Stimulated activated CD4-positive, alpha-beta T cell treated with anti-CD3 and anti-CD28 coated beads, Interleukin-15, amount 100 ng/mL, for 24 hours (primary cell): ENCODE measurements around the gene ARHGAP28.

Experiments
- DNase-seq: peaks from one replicate; pipeline ENCODE4 v3.0.0-alpha.2; 2020

ARHGAP28 gene

DNA sequence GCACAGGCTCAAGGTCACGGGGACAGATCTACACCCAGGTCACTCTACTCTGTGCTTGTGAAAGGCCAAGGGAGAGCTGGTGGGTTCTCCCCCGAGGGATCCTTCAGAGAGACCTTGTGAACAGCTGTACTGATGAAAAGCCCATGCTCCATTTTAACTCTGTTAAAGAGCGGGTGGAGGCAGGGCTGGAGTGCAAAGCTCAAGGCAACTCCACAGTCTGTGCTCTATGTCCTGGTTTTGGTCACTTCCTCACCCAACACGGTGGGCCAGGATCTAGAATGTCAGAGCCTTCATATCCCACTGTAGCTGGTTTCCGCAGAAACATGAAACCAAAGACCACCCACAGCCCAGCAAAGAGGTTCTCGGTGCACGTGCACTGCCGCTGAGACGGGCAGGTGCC, 210.9 kb downstream of the ARHGAP28 start:
- no peak for DNase-seq

DNA sequence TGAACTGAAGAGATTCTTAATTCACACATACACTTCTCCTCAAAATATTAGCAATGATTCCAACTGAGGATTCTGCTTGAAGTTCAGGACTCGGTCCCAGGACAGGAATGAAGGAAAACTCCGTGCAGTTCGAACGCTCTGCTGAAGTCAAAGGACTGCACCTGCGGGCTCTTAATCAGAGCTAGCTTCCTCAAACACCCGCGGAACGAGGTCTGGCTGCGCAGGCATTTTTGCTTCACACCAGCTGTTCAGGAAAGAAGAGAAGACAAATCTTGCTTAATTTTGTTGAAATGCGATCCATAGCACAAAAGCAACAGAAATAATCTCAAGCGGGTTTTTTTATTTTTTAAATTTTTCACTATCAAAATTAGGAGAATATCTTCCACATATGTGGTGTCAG, 212.5 kb downstream of the ARHGAP28 start:
- DNase-seq: no peak

DNA sequence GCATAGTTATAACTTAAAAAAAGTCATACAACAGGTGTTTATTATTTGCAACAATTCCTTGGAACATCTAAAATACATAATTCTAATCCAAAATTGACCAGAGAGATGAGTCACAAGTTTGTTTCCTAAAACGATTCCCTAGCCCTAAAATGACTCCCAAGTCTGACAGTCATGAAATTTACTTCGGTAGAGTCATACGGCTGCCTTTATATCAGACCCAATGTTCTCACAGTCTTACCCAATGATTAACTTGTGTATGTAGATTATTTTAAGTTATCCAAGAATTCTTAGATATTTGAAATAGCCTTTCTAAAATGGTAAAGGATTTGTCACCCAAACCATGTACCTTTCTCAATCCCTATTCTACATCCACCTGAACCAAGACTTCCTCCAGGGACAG, 213.2 kb downstream of the ARHGAP28 start:
- DNase-seq: no peak

DNA sequence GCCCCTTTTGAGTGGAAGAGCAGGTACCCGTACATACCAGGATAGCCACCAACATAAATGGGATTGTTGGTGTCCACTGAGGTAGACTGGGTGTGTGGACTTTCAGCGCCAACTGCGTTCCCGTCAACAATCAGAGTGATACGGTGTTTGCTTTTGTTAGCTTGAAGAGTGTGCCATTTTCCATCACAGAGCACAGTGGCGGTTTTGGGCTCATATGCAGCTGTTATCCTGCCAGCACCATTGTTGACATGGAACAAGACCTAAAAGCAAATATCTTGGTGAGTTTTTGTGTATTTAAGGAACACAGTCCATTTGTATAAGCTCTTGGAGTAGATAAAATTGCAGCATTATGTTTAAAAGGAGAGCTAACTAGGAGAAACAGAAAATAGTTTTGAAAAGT, 213.6 kb downstream of the ARHGAP28 start:
- DNase-seq: no peak

DNA sequence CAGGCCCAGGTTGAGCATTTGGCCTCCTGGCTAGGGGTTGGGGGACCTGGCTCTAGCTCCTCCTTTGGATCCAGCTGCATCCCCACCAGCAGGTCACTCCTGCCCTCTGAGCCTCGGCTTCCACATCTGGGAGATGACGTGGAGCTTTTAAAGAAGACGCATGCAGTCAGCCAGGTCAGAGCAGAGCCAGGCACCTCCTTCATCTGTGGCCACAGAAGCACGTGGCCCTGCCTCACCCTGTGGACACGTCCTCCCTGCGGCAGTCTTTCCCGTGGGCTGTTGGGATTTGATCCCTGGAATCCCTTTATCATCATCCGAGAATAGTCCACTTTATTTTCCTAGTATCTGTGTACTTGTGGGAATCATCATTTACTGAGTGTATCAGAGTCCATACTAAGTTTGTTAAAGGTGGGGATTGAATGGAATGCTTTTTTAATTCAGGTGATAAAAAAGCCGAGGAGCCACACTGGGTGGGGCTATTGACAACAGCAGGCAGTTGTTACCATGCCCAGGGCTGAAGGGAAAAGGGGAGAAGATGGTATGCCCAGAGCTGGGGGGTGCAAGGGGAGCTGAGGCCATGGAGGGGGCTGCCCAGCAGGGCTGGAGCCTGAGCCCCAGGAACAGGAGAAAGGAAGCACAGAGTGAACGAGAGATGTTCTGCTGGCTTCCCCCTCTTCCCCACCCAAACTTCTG, 218.0 kb downstream of the ARHGAP28 start:
- DNase-seq: no peak

DNA sequence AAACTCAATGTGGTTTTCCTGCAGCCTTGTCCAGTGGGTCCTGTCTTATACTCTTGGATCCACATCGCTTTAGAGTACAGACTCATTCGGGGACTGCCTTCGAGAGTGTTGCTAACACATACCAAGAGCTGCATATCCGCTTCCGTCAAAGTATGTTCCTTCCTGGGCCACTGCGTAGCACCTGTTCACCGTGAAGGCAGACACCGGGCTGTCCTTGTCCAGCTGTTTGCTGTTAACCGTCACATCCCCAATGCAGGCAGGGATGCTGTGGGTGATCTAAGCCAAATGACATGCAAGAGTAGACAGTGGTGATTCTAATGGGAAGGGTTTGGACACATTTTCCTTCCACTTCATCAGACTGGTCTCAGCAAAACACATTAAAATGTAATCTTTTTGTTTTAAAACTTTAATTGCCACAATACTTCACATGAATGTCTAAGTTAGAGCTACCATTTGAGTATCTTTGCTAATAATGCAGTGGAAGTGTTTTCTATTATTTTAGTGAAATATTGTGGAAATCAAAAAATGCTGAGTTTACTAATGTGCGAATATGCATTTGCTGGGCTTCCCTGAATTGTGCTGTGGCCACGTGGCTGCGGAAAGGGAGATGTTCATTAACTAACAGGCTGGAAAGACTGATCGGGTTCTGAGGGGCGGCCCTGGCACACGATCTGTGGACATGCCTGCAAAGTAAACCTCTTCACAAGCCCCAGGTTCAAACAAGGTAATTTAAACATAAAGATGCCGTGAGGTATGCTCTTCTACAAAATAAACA, 219.0 kb downstream of the ARHGAP28 start:
- DNase-seq: no peak

DNA sequence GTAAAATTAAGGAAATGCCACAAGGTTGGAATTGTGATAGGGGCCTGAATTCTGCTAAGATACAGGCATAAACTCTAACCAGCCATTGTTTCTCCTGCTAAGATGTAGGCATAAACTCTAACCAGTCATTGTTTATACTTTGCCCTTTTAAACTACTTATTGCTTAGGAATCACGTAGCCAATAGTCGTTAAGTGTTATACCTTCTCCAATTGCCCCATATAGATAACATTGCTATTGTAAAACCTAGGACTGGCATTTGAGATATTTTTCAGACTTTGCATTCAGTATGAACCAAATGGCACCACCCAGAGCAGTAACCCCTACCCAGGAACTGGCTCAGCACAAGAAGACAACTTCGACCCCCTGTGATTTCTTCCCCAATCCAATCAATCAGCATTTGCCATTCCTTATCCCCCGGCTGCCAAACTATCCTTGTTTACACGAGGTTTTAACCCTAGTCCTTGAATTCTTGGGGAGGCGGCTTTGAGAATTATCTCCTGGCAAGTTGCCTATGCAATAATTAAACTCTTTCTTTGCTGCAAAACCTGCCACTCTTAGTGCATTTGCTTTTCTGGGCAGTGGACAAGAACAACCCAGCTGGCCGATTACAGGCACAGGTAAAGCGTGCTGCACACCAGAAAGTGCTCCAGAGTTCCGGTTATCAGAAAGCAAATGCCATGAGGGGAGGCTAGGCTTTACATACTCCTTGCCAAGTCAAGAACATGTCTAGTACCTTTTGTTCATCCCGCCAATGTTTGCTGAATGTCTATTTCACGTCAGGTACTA, 220.5 kb downstream of the ARHGAP28 start:
- DNase-seq: no peak

DNA sequence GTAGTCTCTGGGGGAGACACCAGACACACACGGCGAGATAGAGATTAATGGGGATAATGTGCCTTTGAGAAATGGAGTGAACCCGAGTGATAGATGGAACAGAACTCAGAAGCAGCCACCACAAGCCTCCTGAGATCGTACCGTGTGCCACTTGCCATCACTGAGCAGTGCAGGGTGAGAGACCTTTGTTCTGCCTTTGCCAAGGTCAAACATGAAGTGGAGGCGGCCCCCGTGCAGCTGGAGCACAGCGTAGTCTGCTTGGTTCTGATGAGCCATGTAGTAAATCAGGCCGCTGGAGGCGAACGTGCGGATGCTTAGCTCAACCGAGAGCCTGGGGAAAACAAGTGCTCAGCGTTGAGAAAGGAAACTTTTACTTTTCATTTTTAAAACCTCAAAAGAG, 221.1 kb downstream of the ARHGAP28 start:
- no peak for DNase-seq

DNA sequence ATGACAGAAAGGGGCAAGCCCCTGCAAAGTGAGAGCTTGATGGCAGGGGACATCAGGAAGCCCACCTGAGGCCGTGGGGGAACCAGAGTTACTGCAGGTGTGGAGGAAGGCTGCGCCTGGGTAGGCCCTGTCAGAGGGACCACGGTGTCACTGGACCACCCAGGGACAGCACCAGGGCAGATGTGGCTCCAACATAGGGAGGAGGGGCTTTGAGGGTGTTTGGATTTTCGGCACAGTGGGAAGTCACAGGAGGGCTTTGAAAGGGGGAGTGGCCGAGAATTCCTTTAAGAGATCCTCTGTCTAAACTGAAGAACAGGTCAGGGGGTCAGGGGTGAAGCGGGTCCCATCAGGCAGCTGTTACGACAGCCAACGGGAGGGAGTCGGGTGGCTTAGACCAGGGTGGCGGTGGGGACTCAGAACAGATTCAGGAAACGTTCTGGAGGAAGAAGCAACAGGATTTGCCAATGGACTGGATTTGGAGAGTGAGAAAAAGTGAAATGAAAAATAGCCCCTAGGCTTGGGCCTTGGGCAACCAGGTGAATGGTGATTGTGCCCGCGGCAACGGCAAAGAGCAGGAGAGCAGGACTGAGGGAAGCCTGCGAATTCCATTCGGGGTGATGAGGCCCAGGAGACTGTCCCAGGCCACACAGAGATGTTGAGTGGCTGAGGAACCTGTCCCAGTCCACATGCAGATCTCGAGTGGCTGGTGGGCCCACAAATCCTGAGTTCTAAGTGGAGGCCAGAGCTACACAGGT, 222.0 kb downstream of the ARHGAP28 start:
- no peak for DNase-seq

DNA sequence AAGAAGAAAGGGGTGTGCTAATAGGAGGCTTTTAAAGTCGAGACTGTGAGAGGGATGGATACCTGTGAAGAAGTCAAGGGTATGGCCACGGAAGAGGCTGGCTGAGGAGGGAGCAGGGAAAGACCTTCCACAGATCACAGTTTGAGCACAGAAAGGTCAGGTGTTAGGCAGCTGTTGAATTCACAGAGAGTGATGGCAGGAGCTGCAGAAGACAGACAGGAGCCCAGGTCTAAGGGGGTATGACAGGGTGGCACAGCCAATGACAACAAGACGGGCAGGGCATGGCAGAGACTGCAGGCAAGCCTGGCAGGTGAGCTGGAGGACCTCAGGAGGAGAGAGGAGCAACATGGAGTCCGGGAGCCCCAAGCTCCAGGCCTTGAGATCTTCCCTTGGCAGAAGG, 225.0 kb downstream of the ARHGAP28 start:
- DNase-seq: no peak

DNA sequence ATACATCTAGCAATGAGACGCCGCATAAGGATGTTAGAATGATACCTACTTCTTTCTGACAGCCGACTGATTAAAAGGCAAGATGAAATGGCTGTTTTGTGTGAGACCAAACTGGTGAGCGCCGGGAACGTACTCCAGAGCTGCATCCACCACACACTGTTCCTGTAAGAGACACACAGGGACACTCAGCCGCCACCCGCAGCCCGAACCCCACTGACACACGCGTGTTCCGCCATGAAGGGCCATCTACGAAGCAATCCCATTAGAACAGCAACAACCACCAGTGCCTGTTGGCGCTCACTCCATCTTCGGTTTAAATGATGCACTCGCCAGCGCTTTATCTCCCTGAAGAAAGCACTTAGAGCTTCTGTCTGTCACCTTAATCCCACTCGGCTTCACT, 225.8 kb downstream of the ARHGAP28 start:
- no peak for DNase-seq

DNA sequence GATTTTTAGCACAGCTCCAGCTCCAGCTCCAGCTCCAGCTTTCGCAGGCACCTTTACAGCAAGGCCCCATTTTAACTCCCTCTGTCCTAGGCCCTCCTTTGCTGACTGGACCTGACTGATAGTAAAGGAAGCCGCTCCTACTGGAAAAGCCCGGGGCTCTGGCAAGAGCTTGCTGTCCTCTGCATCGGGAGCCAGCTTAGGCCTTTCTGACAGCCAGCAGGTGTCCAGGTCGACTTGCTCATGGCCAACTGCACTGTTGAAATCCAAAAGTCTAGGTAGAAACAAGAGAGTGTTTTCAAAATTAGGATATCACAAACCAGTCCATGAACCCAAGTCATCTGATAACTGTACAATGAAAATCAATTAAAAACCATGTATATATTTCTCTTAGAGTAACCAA, 227.0 kb downstream of the ARHGAP28 start:
- no peak for DNase-seq

DNA sequence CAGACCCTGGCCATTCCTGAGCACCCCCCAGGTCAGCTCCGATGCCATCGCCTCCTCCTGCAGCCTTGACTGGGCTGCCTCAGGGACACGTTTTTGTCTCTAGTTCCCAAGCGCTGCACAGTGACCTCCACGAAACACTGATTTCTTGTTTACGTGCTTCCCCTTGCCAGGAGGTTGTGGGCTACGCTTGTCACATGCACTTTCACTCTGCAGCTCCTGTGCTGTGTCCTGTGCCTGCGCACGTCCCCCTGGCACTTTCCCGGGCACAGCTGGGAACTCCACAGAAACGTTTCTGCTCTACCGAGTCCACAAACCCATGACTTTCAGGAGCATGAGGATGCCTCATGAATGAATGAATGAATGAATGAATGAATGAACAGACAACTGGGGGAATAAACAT, 227.5 kb downstream of the ARHGAP28 start:
- no peak for DNase-seq

DNA sequence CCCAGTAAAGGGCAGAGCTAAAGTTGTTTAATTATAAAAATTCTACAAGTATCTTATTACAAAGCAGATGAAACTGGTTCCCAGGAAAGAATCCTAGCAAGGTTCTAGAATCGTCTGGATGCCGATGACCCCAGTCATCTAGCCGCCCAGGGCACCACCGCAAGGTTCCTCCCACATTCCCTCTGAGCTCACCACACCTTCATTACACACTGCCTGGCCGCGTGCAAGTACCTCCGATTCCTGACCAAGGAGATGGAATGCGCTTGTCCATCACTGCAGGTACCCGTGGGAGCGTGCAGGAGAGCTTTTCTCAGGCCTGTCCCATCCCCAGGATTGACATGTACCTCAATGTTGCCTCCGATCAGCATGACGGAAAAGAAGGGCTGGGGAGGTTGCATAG, 229.6 kb downstream of the ARHGAP28 start:
- no peak for DNase-seq

DNA sequence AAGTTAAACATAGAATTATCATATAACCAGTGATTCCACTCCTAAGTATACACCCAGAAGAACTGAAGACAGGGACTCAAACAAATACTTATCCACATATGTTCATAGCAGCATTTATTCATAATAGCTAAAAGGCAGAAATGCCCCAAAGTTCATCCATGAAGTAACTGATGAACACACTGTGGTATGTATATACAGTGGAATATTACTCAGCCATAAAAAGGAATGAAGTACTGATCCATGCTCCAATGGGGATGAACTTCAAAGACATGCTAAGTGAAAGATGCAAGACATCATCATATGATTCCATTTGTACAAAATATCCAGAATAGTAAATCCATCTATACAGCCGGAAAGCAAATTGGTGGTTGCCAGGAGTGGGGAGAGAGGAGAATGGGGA, 230.6 kb downstream of the ARHGAP28 start:
- DNase-seq: no peak

DNA sequence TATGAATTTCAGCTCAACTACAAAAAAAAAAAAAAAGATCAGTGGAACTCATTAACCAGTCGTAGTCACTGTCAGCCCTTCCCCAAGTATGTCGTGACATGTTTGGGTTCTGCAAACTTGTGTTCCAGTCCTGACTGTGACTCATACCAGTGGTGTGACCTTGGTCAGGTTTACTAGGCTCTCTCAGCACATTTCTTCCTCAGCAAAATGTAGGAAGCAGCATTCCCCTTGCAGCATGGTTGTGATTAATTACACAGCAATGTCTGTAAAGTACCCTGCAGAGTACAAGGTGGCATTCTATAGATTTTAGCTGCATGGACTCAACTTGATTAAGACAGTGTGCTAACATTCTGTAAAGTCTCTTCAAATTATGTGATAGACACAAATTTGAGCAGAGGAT, 231.1 kb downstream of the ARHGAP28 start:
- DNase-seq: no peak

DNA sequence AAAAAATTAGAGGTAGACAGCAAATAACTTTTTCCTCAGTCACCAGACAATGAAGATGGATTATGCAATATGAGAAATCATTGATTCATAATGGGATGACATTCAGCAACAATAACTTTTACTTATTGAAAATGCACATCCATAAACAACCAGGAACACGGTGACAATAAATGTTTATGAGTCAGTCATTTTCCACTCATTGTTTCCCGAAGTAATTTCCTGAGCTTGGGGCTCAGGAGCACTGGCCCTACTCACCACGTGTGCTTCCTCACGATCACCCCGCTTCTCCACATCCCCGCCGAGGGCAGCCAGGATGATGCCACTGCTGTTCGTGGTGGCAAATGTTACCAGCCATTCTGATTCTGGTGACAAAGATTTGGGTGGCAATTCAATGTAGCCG, 231.8 kb downstream of the ARHGAP28 start:
- DNase-seq: no peak

DNA sequence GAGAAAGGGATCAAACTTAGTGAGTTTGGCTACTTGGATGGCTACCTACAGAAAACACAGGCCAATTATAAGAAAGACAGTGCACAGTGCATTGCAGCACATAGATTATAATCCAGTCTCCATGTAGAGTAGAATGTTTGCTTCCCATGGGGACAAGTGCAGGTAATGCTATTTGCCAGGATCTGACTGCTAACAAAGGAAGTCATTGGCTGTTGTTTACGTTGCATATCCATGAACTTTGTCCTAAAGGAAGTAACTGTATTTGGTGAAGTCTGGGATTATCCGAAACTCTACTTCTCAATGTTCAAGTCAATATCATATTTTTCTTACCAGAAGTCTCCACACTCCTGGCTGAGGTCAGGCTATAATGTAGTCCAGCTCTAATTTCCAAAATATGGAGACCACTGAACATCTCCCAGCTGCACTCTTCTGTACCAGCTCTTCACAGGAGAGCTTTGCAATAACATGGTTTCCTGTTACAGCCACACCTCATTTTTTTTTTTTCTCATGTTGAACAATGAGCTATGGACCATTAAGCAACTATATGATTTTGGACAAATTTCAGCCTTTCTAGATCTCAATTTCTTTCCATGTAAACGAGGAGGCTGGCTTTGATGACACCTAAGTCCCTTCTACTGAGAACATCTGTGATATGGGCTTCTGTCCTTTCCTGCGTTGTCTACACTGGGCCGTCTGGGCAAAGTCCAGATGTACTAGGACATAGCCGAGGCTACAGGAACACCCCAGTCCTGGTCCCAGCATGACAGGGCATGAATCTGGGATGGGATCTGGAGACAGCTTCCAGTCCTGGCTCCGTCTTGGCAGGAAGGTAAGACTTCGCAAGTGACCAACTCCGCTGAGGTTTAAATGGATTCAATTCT, 233.3 kb downstream of the ARHGAP28 start:
- DNase-seq: no peak

DNA sequence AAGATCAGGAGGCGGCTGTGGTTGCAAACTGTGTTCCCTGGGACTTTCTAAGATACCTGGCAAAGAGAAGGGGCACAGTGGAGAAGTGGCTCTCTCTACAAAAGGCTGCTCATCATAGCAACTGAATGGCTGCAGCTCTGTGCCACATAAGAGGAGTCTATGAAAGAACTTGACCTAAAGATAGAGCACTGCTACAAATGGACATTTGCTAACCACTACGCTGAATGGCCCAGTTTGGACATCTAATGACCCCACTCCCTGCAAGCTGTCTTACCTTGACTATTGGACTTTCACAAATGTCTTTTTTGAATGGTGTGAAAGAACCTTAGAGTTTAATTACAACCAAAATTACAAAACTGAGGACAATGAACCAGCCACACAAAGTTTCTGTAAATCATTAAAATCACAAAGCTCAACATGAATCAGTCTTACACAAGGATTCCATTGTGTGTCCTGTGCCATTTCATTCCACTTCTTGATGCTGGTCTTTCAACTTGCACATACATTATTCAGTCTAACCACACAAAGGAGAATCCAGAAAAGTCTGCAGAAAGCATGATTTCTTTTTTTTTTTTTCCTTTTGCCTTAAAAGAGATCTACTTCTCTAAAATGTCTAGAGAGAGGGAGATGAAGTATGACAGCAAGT, 234.1 kb downstream of the ARHGAP28 start:
- DNase-seq: no peak
